Stimulated activated CD4-positive, alpha-beta T cell treated with anti-CD3 and anti-CD28 coated beads, TNF-alpha, amount 100 ng/mL, for 1 hour (primary cell): ENCODE measurements around the gene FGD2.
"Not testable (repeated sequence)": the region's sequence is repeated elsewhere in the genome, so short reads cannot be mapped to it uniquely, and the experiment has no call there.

Experiments
- DNase-seq, 3 donors: peaks; one replicate each; pipeline ENCODE4 v3.0.0-alpha.2; 2020; ENCODE audit warnings: low read depth in 3 of 3, low spot score in 1 of 3

The FGD2 gene

DNA sequence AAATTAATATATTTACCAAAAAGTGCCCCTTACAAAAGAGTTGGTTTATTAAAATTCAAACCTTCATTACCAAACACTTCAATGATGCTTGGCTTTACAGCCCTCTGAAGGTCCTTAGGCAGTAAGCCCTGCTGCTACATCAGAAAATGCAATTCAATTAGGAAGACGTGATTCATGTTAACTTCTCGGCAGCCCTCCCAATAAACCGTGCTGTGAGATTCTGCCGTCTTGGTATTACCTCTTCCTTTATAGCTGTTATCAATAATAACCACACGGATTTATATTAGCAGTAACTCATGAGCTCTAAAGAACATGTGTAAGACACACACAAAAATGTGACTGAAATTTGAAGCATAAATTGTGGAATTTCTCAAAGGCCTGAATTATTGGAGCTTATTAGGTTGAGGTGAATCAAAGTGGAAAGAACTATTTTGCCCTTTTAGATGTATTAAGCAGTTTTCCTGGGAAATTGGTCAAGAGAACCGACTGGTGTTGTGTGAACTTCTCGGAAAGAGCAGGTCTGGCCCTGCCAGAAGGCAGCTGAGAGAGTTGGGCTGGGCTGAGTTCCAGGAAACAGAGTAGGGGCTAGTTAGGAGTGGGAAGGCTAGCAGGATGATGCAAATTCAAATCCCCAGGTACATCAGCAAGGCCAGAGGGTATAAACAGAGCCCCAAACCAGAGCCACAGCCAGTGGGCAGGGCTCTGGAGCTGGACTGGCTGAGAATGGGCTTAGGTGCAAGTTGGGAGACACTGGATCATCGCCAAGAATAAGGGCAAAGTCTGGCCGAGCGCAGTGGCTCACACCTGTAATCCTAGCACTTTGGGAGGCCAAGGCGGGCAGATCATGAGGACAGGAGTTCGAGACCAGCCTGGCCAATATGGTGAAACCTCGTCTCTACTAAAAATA is 33.1 kb downstream of the FGD2 start:
- no peak for DNase-seq

- DNase-seq = no peak
Observed at GRCh38 chr6:37039958-37040357, 34.5 kb downstream of the FGD2 start.

- DNase-seq = no peak
Observed at GRCh38 chr6:37041521-37041920, 36.1 kb downstream of the FGD2 start.

- DNase-seq = no peak
Observed at GRCh38 chr6:37042150-37042549, 36.7 kb downstream of the FGD2 start.

GRCh38 chr6:37043091-37043490 is 37.6 kb downstream of the FGD2 start:
- not testable (repeated sequence) for DNase-seq

GRCh38 chr6:37047346-37047688 is 41.9 kb downstream of the FGD2 start:
- DNase-seq = no peak

GRCh38 chr6:37047689-37048402 is 42.4 kb downstream of the FGD2 start:
- DNase-seq = no peak

DNA sequence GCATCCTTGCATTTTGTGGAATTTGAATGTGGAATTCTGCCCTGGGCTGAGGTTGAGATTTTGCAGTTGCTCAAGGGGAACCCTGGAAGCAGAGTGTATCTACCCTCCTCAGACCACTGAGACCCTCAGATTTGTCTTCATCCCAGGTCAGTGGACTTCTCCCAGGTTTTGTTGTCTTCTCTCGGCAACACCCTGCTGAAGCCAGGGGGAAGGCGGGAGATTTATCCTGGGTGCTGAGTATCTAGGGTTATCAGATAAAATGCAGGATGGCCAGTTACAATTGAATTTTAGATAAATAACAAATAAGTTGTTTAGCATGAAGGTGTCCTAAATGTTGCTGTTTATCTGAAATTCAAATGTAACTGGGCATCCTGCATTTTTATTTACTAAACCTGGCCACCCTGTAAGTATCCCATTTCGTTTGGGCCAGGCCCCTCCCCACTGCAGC is 43.0 kb downstream of the FGD2 start:
- no peak for DNase-seq

DNA sequence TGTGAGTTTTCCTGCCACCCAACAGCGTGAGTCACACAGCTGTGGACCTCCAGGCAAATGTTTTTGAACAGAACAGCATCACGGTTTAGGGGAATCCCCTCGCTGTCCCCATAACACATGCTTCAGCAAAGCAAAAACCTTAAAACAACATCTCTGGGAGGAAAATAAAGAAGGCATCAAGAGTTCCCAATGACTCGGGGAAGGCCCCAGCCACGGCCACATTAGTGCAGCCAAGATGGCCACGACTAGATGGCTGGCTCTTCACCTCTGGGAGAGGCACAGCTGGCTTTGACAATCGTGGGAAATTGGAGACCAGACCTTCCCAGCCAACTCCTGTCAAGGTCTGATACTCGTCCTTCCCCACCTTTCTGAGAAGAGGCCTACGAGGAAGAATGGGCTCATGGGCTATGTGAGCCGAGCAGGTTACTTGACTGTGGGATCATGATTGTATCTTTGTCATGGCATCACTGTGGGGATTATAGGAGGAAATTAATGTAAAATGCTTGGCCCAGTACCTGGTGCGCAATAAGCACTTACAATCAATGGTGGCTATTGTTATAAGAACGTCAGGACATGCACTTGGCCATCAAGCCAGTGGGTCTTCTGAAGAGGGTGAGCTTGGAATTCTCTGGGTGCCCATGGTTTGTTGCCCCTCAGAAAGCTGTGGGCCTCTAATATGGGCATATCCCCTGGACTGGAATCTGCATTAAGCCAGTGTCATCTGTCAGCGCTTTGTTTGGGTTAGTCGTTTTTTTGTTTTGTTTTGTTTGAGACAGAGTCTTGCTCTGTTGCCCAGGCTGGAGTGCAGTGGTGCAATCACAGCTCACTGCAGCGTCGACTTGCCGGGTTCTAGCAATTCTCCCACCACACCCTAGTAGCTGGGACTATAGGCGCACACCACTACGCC is 43.6 kb downstream of the FGD2 start:
- peak; percentile 42 to 59 (median 57) for DNase-seq

GRCh38 chr6:37049758-37050044 is 44.2 kb downstream of the FGD2 start:
- DNase-seq = no peak

GRCh38 chr6:37050045-37050853 is 44.8 kb downstream of the FGD2 start:
- peak in 1 of 3 donors; percentile 35 for DNase-seq

DNA sequence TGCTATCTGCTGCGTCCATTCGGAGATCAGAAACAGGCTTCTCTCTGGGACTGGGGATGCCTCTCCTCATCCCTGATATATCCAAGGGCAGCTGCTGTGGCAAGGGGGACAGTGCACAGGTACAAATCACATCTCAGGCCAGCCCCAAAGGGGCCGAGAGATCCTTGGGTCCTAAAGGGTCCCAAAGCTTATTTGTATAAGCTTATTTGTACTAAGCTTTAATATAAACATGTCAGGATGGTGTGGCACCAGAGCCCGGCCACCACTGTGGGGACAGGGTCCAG is 45.3 kb downstream of the FGD2 start:
- DNase-seq = no peak

DNA sequence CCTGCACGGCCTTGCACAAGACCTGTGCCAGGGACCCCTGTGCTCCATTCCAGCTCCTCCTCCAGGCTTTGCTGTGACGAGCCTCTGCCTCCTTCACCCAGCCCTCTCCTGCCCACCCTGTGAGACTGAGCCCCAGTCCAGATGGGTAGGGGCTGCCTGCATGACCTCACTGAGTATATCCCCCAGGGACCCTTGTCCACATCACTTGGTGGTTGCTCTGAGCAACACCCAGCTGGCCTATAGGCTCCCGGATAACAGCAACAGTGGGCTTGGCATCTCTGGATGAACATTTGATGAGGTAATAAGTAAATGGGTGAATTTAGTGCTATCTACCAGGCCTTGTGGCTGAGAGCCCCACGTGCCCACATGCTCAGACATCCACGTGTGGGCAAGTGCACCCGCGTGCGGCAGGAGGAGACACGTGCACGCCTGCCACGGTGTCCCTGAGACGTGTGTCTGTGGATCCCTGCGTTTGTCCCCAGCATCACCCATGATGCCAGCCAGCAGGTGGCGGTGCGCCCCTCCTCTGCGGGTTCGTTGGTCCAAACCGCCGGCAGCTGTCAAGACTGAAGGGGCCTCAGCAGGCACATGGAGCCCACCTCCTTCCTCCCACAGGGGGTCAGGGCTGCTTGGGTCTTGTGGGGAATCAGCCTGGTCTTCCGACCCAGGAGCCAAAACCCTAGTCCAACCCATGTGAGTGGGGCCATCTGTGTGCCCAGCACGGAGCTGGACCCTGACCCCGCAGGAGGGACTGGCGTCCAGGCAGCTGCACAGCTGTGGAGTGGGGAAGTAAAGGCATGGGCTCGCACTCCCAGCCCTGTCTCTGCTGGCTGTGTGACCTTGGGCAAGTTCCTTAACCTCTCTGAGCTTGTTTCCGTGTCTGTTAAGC is 45.9 kb downstream of the FGD2 start:
- peak; percentile 80 to 82 (median 80) for DNase-seq

DNA sequence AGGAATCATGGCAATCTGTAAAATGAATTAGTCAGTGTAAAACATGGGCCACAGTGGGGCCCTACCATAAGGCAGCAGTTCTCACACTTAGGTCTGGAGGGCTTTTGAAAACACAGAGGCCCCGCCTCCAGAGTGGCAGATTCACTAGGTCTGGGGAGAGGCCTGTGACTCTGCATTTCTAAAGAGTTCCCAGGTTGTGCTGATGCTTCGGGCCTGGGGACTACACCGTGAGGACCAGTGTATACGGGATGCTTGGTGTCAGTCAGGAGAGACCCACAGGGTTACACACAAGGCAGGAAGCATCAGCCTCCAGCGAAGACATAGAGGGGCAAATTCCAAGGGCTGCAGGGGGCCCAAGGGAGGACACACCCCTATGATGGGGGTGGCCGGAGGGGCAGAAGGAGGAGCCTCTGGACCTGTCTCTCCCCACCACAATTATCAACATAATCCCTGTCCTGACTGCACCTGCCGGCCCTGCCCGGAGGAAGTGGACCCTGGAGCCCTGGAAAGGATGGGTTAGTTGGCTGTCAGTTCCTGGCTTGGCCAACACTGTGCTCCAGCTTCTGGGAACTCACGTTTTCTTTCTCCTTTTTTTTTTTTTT is 46.7 kb downstream of the FGD2 start:
- no peak for DNase-seq

- DNase-seq = no peak
Observed at GRCh38 chr6:37053683-37054082, 48.2 kb downstream of the FGD2 start.

DNA sequence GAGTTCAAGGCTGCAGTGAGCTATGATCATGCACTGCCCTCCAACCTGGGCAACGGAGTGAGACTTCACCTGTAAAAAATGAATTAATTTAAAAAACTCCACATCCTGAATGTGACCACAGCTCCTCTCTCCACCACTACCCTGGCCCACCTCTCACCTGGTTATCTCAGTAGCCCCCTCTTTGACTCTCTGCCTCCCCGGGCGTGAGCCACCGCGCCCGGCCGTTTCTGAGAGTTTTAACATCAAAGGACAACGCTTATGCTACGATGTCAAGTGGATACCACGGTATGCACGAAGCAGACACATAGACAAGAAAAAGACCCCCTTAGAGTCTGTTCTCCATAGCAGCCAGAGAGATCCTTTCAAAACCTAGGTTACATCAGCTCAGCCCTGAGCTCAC is 48.7 kb downstream of the FGD2 start:
- DNase-seq = no peak

- no peak for DNase-seq
Observed at GRCh38 chr6:37054580-37054979, 49.1 kb downstream of the FGD2 start.

DNA sequence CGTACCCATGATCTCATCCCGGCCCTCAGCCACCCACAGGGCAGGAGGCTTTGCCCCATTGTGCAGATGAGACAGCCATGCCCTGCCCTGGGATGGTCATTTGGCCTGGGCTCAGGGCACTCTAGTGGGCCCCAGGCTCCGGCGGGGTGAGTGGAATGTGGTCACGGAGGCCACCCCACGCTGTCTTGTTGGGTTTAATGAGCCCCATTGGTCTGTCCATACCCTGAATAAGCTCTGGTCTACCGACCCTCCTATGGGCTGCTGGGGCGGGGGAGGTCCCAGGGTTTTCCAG is 50.6 kb downstream of the FGD2 start:
- no peak for DNase-seq

DNA sequence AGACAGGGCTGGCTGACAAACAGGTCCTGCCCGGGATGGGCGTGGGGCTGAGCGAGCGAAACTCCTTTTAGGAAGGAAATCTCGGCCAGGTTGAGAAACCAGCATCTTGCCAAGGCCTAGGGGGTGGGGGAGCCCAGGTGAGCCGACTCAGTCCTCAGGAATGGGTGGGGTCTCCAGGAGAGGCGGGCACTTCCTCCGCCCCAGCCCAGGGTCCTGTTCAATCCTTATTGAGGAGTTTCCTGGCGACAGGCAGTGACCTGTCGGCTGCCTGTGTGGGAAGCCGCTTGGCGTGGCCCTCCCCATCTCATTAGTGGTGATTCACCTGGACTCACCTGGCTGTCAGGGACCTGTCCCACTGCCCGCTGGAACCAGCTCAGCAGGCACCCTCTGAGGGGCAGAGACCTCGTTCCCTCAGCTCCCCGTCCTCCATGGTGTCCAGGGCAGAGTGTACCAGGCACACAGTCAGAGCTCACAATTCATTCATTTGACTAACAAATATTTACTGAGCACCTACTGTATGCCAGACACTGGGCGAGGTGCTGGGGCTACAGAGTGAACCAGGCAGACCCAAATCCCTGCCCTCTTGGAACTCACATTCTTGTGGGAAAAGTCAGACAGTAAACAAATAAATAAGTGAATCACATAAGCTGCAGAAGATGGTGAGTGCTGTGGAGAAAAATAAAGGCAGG is 51.1 kb downstream of the FGD2 start:
- no peak for DNase-seq
